Endothelial cell of umbilical vein (primary cell): ENCODE results near the gene BACH2. TPM values are rescaled to one million over a fixed set of nuclear protein-coding genes. Genes with fewer than 3 reads are reported as not detected.

Experiments used
- BruUV-seq: library from RNA; stranded (reverse); fragments of 400-500 nt; replicated peaks from 2 replicates; lab custom pipeline; 2021; lab: Mats Ljungman, UMichigan
- CTCF ChIA-PET: fragments of 300-600, 350-600 bp; sonication (Branson Sonifier 250); formaldehyde crosslinking; loops from one replicate; lab custom pipeline; 2021; ENCODE audit warnings: antibody characterized with exemption, inconsistent platforms; lab: Charles Lee
- POLR2A ChIA-PET: fragments of 300-600, 350-600 bp; sonication (Branson Sonifier 250); formaldehyde crosslinking; loops from one replicate; lab custom pipeline; 2021; ENCODE audit warnings: antibody characterized with exemption, inconsistent platforms; lab: Charles Lee
- DNase-seq: peaks from one replicate; pipeline ENCODE4 v3.0.0-alpha.2; 2011; ENCODE audit warnings: low read depth, low spot score
- FAIRE-seq: peaks from 2 replicates; lab custom pipeline; 2011; peaks lifted over from hg19 to GRCh38; lab: Jason Lieb, UNC
- H2AFZ ChIP-seq: 2 replicates; pipeline ENCODE4 v1.6.0; 2012; ENCODE audit warnings: low read depth, low read length, control low read depth, inconsistent platforms
- H3K27ac ChIP-seq: 2 replicates; pipeline ENCODE4 v1.5.1; 2011; ENCODE audit warnings: low read depth, mild to moderate bottlenecking, control low read depth, low read length, moderate library complexity; ENCODE audit not compliant: insufficient read depth
- H3K27me3 ChIP-seq, 2 experiments: 2 replicates each; pipeline versions ENCODE4 v1.6.0 to v1.6.1; 2011; ENCODE audit warnings: low read length in 2 of 2, mixed read lengths in 1 of 2; ENCODE audit not compliant: control insufficient read depth in 2 of 2, insufficient read depth in 2 of 2
- H3K36me3 ChIP-seq, 2 experiments: 2 replicates in 1 of 2; 3 replicates in 1 of 2; pipeline ENCODE4 v1.5.1; 2011; ENCODE audit warnings: low read length in 2 of 2, mild to moderate bottlenecking in 1 of 2, moderate library complexity in 1 of 2; ENCODE audit not compliant: control insufficient read depth in 2 of 2, insufficient read depth in 2 of 2; ENCODE audit errors: extremely low read depth in 1 of 2
- H3K4me1 ChIP-seq: 3 replicates; pipeline ENCODE4 v1.5.1; 2011; ENCODE audit warnings: mild to moderate bottlenecking, low read length; ENCODE audit not compliant: control insufficient read depth, insufficient read depth; ENCODE audit errors: extremely low read depth
- H3K4me2 ChIP-seq: 2 replicates; pipeline ENCODE4 v1.6.1; 2011; ENCODE audit warnings: low read length, control low read depth, mixed read lengths; ENCODE audit not compliant: insufficient read depth
- H3K4me3 ChIP-seq, 3 experiments: fragments of 200-600 bp in 1 of 3; sonication (generic), shearing (Covaris generic) in 1 of 3; replicated peaks in 1 of 3; 2 replicates each; pipeline ENCODE4 v1.5.1; 2011 to 2016; ENCODE audit warnings: control low read depth in 3 of 3, low read length in 3 of 3, mild to moderate bottlenecking in 2 of 3, inconsistent platforms in 1 of 3, low read depth in 1 of 3, moderate library complexity in 1 of 3; ENCODE audit not compliant: insufficient read depth in 1 of 3
- H3K79me2 ChIP-seq: 2 replicates; pipeline ENCODE4 v1.6.0; 2012; ENCODE audit warnings: low read length, inconsistent platforms; ENCODE audit not compliant: control insufficient read depth, insufficient read depth
- H3K9ac ChIP-seq: replicated peaks from 2 replicates; pipeline ENCODE3; 2011; ENCODE audit warnings: low read length, control low read depth; ENCODE audit not compliant: insufficient read depth; ENCODE audit errors: extremely low read depth
- H3K9me1 ChIP-seq: replicated peaks from 3 replicates; pipeline ENCODE4 v1.6.0; 2011; ENCODE audit warnings: mild to moderate bottlenecking, low read length; ENCODE audit not compliant: control insufficient read depth, insufficient read depth; ENCODE audit errors: extremely low read depth
- H3K9me3 ChIP-seq: replicated peaks from 2 replicates; pipeline ENCODE4 v1.5.1; 2012; ENCODE audit warnings: low read length, inconsistent platforms; ENCODE audit not compliant: control insufficient read depth, insufficient read depth
- H4K20me1 ChIP-seq: replicated peaks from 2 replicates; pipeline ENCODE3; 2011; ENCODE audit warnings: mild to moderate bottlenecking, low read length; ENCODE audit not compliant: control insufficient read depth, insufficient read depth; ENCODE audit errors: extremely low read depth
- EZH2 ChIP-seq: IDR thresholded peaks from 2 replicates; pipeline ENCODE4 v1.6.1; 2012; ENCODE audit warnings: borderline replicate concordance, low read depth, mild to moderate bottlenecking, moderate library complexity, low read length, inconsistent platforms; ENCODE audit not compliant: severe bottlenecking
- FOS ChIP-seq: IDR thresholded peaks from 2 replicates; pipeline ENCODE4 v1.6.1; 2011; ENCODE audit warnings: mild to moderate bottlenecking, low read length, moderate library complexity, borderline replicate concordance; ENCODE audit not compliant: insufficient read depth
- GATA2 ChIP-seq: IDR thresholded peaks from 2 replicates; pipeline ENCODE4 v1.7.0; 2011; ENCODE audit warnings: low read depth, mild to moderate bottlenecking, moderate library complexity, mixed read lengths, low read length; ENCODE audit not compliant: insufficient read length, insufficient read depth
- JUN ChIP-seq: IDR thresholded peaks from 2 replicates; pipeline ENCODE4 v1.6.1; 2011; ENCODE audit warnings: borderline replicate concordance, low read depth; ENCODE audit not compliant: insufficient read length, insufficient read depth
- MYC ChIP-seq: IDR thresholded peaks from one replicate; pipeline ENCODE4 v1.6.1; 2011; ENCODE audit warnings: mild to moderate bottlenecking, low read depth, low read length
- POLR2A ChIP-seq: IDR thresholded peaks from 2 replicates; pipeline ENCODE4 v1.6.1; 2012; ENCODE audit warnings: low read depth, mild to moderate bottlenecking, control low read depth, low read length
- POLR2AphosphoS5 ChIP-seq: IDR thresholded peaks from 2 replicates; pipeline ENCODE4 v1.6.1; 2012; ENCODE audit warnings: low read depth, mild to moderate bottlenecking, control low read depth, low read length, moderate library complexity; ENCODE audit not compliant: insufficient read depth
- dilution Hi-C: fragments of 300-500 bp; cut with MboI; formaldehyde crosslinking; loops from one replicate; pipeline ENCODE4 v1.15.0; 2019; ENCODE audit warnings: low sequenced_read_pairs; ENCODE audit not compliant: extremely low pct_ligation_motif_present
- intact Hi-C: fragments of 100-400 bp; cut with micrococcal nuclease; formaldehyde crosslinking; loops from one replicate; pipeline ENCODE4 v1.10.0; 2022
- polyA plus RNA-seq, 4 experiments: library from polyadenylated mRNA; depleted of rRNA in 3 of 4; stranded (reverse) in 3 of 4; unstranded in 1 of 4; fragments of >200 nt; gene quantifications; 2 replicates each; pipeline versions ENCODE4 v1.2.1 to v1.2.3, GENCODE V29; 2011 to 2012; ENCODE audit warnings: missing spikeins in 1 of 4
- total RNA-seq: library from RNA; stranded (reverse); gene quantifications from 2 replicates; pipeline ENCODE4 v1.2.3, GENCODE V29; 2021
- TF ChIP-seq, protein P1 (sequence below), 2 donors: IDR thresholded peaks; 1 replicate in 1 of 2; 2 replicates in 1 of 2; pipeline ENCODE4 v1.5.1; 2011; ENCODE audit warnings: low read length in 2 of 2, mild to moderate bottlenecking in 2 of 2, moderate library complexity in 2 of 2, control low read depth in 1 of 2, inconsistent platforms in 1 of 2, low read depth in 1 of 2; ENCODE audit not compliant: insufficient read depth in 1 of 2; ENCODE audit errors: extremely low read depth in 1 of 2
- TF ChIP-seq, protein P2 (sequence below): IDR thresholded peaks from 2 replicates; pipeline ENCODE4 v1.6.1; 2011; ENCODE audit not compliant: insufficient read depth, insufficient read length

BACH2 gene
- total and polyA plus RNA-seq, 2 donors (not counting 3 experiments of a cell fraction or from before 2014, with no cell fraction given) = 1.7 to 5.6 TPM

DNA sequence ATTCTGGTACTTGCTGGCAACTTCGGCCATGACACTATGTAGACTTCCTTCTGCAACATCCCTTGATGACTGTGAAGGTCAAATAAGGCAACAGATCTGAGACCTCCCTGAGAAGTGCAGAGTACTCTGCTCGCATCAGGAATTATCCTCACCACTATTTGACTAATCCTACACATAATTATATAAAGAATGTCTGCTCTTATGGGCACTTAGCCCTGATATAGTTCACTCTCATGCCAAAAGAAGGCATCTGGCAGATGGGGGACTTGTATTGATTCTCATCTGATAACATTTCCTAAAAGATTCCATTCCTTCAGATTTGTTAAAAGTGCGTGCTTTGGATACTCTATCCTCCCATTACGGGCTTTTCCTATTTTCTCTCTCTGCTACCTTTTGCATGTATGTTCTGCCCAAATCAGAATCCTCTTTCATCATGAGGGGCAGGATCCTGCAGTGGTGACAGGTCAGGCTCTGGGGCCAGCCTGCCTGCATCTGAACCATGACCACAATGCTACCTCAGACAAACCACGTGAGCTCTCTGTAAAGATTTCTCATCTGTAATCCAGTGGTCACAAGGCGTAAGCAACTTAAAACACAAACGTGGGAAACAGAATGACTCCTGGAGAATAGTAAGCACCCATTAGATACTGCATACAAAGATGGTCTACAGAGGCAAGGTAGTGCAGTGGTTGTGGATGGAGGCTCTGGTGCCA is 268.4 kb downstream of the BACH2 start:
- no peak for FAIRE-seq
- no peaks in the 10 kb centered on the region for H3K4me1 ChIP-seq
- dilution Hi-C loops = no loop called here

More for the DNA sequence above, 268.4 kb downstream of the BACH2 start:
- H3K4me3 ChIP-seq = no peak overlapping the region
- peaks cover 0 to 2% of the 10 kb centered on the region in 2 experiments for H3K27me3 ChIP-seq
- ChIA-PET CTCF (interaction anchor here (1.7 kb wide), 1 partner anchor 11 kb away, joined by 6 read pairs; no protein-coding TSS in a partner anchor), POLR2A (no interaction called here)
- no peak for TF ChIP-seq GATA2
- TF ChIP-seq POLR2A = no peak
- no peak for TF ChIP-seq JUN
- no peak for TF ChIP-seq POLR2AphosphoS5
- no peak for TF ChIP-seq FOS
- TF ChIP-seq, protein P1, sequence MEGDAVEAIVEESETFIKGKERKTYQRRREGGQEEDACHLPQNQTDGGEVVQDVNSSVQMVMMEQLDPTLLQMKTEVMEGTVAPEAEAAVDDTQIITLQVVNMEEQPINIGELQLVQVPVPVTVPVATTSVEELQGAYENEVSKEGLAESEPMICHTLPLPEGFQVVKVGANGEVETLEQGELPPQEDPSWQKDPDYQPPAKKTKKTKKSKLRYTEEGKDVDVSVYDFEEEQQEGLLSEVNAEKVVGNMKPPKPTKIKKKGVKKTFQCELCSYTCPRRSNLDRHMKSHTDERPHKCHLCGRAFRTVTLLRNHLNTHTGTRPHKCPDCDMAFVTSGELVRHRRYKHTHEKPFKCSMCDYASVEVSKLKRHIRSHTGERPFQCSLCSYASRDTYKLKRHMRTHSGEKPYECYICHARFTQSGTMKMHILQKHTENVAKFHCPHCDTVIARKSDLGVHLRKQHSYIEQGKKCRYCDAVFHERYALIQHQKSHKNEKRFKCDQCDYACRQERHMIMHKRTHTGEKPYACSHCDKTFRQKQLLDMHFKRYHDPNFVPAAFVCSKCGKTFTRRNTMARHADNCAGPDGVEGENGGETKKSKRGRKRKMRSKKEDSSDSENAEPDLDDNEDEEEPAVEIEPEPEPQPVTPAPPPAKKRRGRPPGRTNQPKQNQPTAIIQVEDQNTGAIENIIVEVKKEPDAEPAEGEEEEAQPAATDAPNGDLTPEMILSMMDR (IDR thresholded peaks at IDR 0.05; ENCODE audit: extremely low read depth in 1 of 2, insufficient read depth in 1 of 2, low read depth in 1 of 2, low read length in 2 of 2) = no peak
- TF ChIP-seq MYC = no peak
- no peak for TF ChIP-seq EZH2
- TF ChIP-seq, protein P2, sequence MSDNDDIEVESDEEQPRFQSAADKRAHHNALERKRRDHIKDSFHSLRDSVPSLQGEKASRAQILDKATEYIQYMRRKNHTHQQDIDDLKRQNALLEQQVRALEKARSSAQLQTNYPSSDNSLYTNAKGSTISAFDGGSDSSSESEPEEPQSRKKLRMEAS = no peak
- no peak overlapping the region for H3K4me2 ChIP-seq
- H3K79me2 ChIP-seq = no peaks in the 10 kb centered on the region
- no peaks in the 10 kb centered on the region for H3K9me3 ChIP-seq
- H2AFZ ChIP-seq = no peak overlapping the region
- H3K9ac ChIP-seq = no peak overlapping the region
- intact Hi-C loops = no loop called here
- H3K9me1 ChIP-seq = no peaks in the 10 kb centered on the region
- DNase-seq = no peak
- no peaks in the 10 kb centered on the region for H4K20me1 ChIP-seq
- H3K27ac ChIP-seq = no peak overlapping the region
- BruUV-seq = no TSS peak
- H3K36me3 ChIP-seq = no peaks in the 10 kb centered on the region
